Islet precursor cell (in vitro differentiated cells): ENCODE data around the gene ZDHHC11.
"Not testable (repeated sequence)": the region's sequence is repeated elsewhere in the genome, so short reads cannot be mapped to it uniquely, and the experiment has no call there.

ENCODE experiments used
- DNase-seq: peaks from one replicate; pipeline ENCODE4 v3.0.0-alpha.2; 2018

The ZDHHC11 gene

GRCh38 chr5:758698-759053 lies 92.1 kb downstream of the ZDHHC11 start:
- DNase-seq, result peak; percentile 49

- peak; percentile 74 for DNase-seq
Observed at GRCh38 chr5:757931-758697, 92.7 kb downstream of the ZDHHC11 start.

- DNase-seq, result peak; percentile 44
Observed at GRCh38 chr5:757346-757930, 93.3 kb downstream of the ZDHHC11 start.

- peak; percentile 51 for DNase-seq
Observed at GRCh38 chr5:756865-757345, 93.9 kb downstream of the ZDHHC11 start.

GRCh38 chr5:756171-756570 lies 94.6 kb downstream of the ZDHHC11 start:
- DNase-seq, result peak; percentile 53

GRCh38 chr5:754143-754632 lies 96.6 kb downstream of the ZDHHC11 start:
- peak; percentile 53 for DNase-seq

- DNase-seq, result not testable (repeated sequence)
Observed at GRCh38 chr5:753567-754142, 97.1 kb downstream of the ZDHHC11 start.

GRCh38 chr5:752532-753115 lies 98.2 kb downstream of the ZDHHC11 start:
- DNase-seq, result not testable (repeated sequence)

GRCh38 chr5:751992-752391 lies 98.8 kb downstream of the ZDHHC11 start:
- not testable (repeated sequence) for DNase-seq

GRCh38 chr5:751496-751895 lies 99.3 kb downstream of the ZDHHC11 start:
- DNase-seq, result no peak

GRCh38 chr5:750226-750625 lies 100.6 kb downstream of the ZDHHC11 start:
- not testable (repeated sequence) for DNase-seq

GRCh38 chr5:749101-749670 lies 101.6 kb downstream of the ZDHHC11 start:
- DNase-seq, result no peak

- not testable (repeated sequence) for DNase-seq
Observed at GRCh38 chr5:748011-748980, 102.5 kb downstream of the ZDHHC11 start.

GRCh38 chr5:747303-747844 lies 103.4 kb downstream of the ZDHHC11 start:
- DNase-seq, result not testable (repeated sequence)

- DNase-seq, result peak; percentile 57
Observed at GRCh38 chr5:746258-746761, 104.5 kb downstream of the ZDHHC11 start.
